Activated CD8-positive, alpha-beta memory T cell treated with anti-CD3 and anti-CD28 coated beads, Interleukin-2, amount 50 U/mL, for 1 hour (primary cell): Measurements from ENCODE around the gene DPY19L1.
"Not testable (repeated sequence)": the region's sequence is repeated elsewhere in the genome, so short reads cannot be mapped to it uniquely, and the experiment has no call there.

Experiments used
- DNase-seq: peaks from one replicate; pipeline ENCODE4 v3.0.0-alpha.2; 2020; ENCODE audit errors: extremely low read depth

DPY19L1 gene

GRCh38 chr7:34918198-34918861 lies 119.0 kb downstream of the DPY19L1 start:
- DNase-seq: not testable (repeated sequence)

- DNase-seq: not testable (repeated sequence)
Observed at GRCh38 chr7:34917515-34917914, 119.8 kb downstream of the DPY19L1 start.

GRCh38 chr7:34916267-34916666 lies 121.0 kb downstream of the DPY19L1 start:
- DNase-seq: no peak

- DNase-seq: no peak
Observed at GRCh38 chr7:34912236-34912635, 125.0 kb downstream of the DPY19L1 start.

GRCh38 chr7:34906266-34906850 lies 130.9 kb downstream of the DPY19L1 start:
- not testable (repeated sequence) for DNase-seq

GRCh38 chr7:34904987-34905386 lies 132.3 kb downstream of the DPY19L1 start:
- no peak for DNase-seq

GRCh38 chr7:34903921-34904320 lies 133.4 kb downstream of the DPY19L1 start:
- DNase-seq: not testable (repeated sequence)

- DNase-seq: no peak
Observed at GRCh38 chr7:34902182-34902581, 135.1 kb downstream of the DPY19L1 start.

GRCh38 chr7:34900891-34901513 lies 136.3 kb downstream of the DPY19L1 start:
- no peak for DNase-seq

GRCh38 chr7:34895202-34895601 lies 142.1 kb downstream of the DPY19L1 start:
- DNase-seq: no peak

GRCh38 chr7:34889951-34890350 lies 147.3 kb downstream of the DPY19L1 start:
- no peak for DNase-seq

GRCh38 chr7:34886856-34887255 lies 150.4 kb downstream of the DPY19L1 start:
- DNase-seq: no peak

- not testable (repeated sequence) for DNase-seq
Observed at GRCh38 chr7:34883855-34884254, 153.4 kb downstream of the DPY19L1 start.

- DNase-seq: no peak
Observed at GRCh38 chr7:34879871-34880270, 157.4 kb downstream of the DPY19L1 start.

GRCh38 chr7:34878944-34879735 lies 158.1 kb downstream of the DPY19L1 start:
- not testable (repeated sequence) for DNase-seq
